Fibroblast of skin of back (primary cell): ENCODE data around the gene NUP133. TPM values are rescaled to one million over a fixed set of nuclear protein-coding genes. Genes with fewer than 3 reads are reported as not detected.
"Not testable (repeated sequence)": the region's sequence is repeated elsewhere in the genome, so short reads cannot be mapped to it uniquely, and the experiment has no call there.

Source experiments
- DNase-seq: peaks from one replicate; pipeline ENCODE4 v3.0.0-alpha.2; 2013
- polyA plus RNA-seq, 2 experiments: library from polyadenylated mRNA; unstranded; fragments of 120-200 nt; gene quantifications; one replicate each; pipeline ENCODE4 v1.2.1, GENCODE V29; 2013; ENCODE audit not compliant: insufficient read length in 2 of 2

The NUP133 gene
- 18.0 TPM for polyA plus RNA-seq (2013, experiment 1 of 2; ENCODE audit: insufficient read length)
- polyA plus RNA-seq (2013, experiment 2 of 2; ENCODE audit: insufficient read length), result 19.1 TPM

DNA sequence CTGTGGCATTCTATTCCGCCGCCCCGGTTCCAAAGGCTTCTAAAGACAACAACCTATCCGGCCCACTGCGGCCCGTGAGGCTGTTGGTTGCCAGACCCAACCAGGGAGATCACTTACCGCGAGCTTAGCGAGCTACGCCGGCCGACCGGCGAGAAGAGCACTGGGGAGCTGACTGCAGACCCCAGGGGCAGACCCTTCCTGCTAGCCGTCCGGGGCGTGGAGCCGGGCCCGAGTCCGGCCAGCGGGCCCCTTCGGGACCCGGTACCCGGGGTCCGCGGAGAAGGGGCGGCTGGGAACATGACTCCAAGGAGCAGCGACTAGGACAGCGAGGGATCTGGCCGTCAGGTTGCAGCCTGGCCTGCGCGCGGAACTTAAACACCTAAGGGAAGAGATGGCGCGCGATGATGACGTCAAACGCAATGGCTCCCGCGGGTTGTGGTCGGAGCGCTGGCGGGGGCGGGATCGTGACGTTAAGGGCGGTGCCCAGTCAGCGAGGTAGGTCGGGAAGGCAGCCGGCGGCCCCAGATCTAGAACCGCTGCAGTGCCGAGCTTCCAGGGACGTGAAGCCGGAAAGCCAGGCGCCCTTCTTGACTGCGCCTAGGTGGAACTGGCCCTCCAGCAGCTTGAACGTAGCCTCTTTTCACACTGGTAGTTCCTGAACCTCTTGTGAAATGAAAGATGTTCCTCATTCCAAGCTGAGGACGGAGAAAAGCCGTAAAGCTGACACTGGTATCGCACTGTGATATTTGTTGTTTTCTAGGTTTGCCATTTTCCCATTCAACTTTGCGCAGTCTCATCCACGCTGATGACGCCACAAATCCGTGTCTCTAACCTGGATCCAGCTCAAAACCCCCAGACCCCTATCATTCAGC is at the start of gene NUP133:
Gene NUP133 (minus strand): TSS at position 391 of the 872 bp plus-strand sequence. CDS start 92 bp downstream, at position 299.
- DNase-seq, result peak; percentile 97

GRCh38 chr1:229557200-229557850 is 49.2 kb upstream of the NUP133 start:
- DNase-seq, result peak; percentile 23

DNA sequence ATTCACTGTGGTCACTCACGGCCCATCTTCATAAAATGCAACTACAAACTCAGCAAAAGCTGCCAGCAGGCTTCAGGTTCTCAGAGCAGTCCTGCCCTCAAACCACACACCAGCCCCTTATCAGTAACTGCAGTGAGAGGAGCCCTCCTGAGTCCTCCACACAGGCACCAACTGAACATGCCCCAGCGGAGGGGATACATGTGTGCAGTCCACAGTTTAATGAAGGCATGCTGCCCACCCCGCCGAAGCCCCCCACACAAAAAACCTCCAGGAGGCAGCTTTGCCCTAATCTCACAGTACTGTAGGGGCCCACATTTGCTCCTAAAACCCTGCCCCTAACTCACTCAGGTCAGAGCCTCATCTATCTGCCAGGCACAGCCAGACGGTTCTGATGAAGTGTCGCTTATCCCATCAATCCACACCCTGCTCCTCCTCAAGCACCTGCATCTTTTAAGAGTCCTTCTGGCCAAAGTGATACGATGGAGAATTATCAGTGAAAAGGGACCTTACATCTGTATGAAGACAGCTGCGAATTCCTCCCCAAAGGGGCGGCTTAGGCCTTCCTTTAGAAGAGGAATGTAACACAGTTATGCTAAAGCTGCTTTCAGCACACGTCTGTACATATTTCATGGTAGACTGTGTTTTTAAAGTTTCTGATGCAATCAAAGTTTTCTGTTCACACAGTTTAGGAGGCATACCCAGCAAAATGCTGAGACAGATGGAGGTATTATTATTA is 46.9 kb upstream of the NUP133 start:
- peak; percentile 38 for DNase-seq

DNA sequence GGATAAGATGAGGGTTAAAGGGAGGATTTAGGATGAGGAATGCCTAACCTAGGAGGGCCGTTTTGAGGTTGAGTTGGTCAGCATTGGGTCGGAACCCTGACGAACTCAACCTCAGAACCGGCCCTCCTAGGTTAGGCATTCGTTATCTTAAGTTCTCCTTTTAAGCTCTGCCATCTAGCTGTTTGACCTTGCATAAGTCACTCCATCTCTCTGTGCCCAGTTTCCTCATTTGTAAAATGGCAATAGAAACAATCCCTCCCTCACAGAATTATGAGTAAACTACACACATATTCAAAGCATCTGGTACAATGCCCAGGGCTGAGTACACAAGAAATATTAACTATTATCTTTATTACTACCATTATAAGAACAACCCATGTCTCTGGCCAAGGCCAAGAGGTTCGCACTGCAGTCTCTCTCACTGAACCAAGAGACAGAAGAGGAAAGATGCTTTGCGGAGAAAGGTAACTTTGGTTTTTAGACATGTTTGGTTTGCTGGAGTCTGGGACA is 45.5 kb upstream of the NUP133 start:
- DNase-seq, result no peak

DNA sequence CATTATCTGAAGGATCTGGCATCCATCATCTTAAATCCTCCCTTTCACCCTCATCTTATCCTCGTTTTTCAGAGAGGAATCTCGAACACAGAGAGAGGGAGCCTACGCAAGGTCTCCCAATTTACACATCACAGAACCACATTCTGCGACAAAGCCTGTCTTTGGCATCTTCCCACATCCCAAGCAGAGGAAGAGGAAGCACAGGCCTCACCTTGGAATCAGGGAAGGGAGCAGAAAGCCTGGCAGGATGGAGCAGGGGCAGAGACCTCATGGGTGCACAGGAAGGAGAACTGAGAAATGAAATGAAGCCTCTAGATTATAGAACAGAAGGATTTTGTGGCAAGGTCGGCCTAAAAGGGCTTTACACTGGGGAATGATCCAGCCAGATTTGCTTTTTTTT is 44.6 kb upstream of the NUP133 start:
- DNase-seq, result no peak

GRCh38 chr1:229550812-229551567 is 42.8 kb upstream of the NUP133 start:
- DNase-seq, result no peak

DNA sequence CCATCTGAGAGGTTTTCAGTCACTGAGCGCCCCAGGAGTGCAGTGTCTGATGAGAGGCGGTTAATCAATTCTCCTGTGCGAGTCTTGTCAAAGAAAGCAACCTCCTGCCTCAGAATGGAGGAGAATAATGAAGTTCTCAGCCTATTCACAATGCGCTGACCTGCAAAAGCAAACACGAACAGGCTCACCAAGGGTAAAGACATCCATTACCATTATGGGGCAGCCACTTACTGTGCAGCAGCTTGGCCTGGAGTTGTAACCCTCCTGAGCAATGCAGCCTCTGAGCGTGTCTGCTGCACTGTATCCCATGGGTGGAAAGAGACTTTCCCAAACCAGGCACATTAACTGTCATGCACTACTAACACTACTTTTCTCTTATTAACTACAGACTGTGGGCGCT is 39.4 kb upstream of the NUP133 start:
- no peak for DNase-seq

DNA sequence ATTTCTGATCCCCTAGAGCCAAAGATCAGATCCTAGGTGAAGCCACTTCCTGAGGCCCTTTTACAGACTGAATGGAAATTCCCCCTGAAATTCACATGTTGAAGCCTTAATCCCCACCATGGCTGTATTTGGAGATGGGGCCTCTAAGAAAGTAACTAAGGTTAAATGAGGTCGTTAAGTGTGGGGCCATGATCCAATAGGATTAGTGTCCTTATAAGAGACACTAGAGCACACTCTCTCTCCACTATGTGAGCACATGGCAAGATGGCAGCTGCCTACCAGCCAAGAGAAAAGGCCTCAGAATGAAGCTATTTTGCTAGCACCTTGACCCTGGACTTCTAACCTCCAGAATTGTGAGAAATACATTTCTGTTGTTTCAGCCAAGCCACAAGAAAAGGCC is 36.4 kb upstream of the NUP133 start:
- no peak for DNase-seq

GRCh38 chr1:229539863-229540506 is 31.8 kb upstream of the NUP133 start:
- no peak for DNase-seq

- no peak for DNase-seq
These were observed 30.8 kb upstream of the NUP133 start for GRCh38 chr1:229538945-229539344.

GRCh38 chr1:229537894-229538293 is 29.8 kb upstream of the NUP133 start:
- DNase-seq, result no peak

GRCh38 chr1:229536982-229537381 is 28.8 kb upstream of the NUP133 start:
- DNase-seq, result no peak

DNA sequence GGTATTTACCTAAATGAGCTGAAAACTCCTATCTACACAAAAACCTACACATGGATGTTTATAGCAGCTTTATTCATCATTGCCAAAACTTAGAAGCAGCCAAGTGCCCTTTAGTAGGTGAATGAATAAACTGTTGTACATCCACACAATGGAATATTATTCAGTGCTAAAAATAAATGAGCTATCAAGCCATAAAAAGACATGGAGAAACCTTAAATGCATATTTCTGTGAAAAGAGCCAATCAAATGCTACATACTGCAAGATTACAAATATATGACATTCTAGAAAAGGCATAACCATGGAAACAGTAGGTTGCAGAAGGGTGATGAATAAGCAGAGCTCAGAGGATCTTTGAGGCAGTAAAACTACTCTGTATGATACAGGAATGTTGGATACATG is 27.1 kb upstream of the NUP133 start:
- DNase-seq, result peak; percentile 46

DNA sequence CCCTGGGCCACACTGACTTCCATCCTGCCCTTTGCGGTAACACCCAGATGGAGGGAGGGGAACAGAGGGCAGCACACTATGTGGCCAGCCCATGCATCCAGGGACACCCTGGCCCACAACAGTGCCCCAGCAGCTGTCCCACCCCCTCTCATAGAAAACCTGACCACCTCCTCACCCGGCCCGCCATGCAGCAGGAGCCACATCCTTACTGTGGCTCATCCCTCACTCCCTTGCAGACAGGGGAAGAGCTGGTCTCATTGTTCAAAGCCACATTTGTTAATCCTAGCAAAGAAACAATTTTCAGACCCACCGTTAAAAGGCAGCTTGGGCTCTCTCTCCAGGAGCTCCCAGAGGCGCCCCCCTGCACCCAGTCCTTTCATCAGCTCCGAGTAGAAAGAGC is 23.2 kb upstream of the NUP133 start:
- no peak for DNase-seq

GRCh38 chr1:229529639-229530038 is 21.5 kb upstream of the NUP133 start:
- no peak for DNase-seq

- DNase-seq, result no peak
These were observed 18.6 kb upstream of the NUP133 start for GRCh38 chr1:229526695-229527094.

GRCh38 chr1:229523052-229523451 is 14.9 kb upstream of the NUP133 start:
- DNase-seq, result no peak

GRCh38 chr1:229514578-229515275 is 6.6 kb upstream of the NUP133 start:
- DNase-seq, result peak; percentile 82

- DNase-seq, result not testable (repeated sequence)
These were observed 3.5 kb upstream of the NUP133 start for GRCh38 chr1:229511625-229512024.

DNA sequence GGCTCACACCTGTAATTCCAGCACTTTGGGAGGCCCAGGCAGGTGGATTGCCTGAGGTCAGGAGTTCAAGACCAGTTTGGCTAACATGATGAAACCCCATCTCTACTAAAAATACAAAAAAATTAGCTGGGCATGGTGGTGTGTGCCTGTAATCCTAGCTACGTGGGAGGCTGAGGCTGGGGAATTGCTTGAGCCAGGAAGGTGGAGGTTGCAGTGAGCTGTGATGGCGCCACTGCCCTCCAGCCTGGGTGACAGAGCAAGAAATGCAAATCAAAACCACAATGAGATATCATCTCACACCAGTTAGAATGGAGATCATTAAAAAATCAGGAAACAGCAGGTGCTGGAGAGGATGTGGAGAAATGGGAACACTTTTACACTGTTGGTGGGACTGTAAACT is 3.1 kb upstream of the NUP133 start:
- not testable (repeated sequence) for DNase-seq

DNA sequence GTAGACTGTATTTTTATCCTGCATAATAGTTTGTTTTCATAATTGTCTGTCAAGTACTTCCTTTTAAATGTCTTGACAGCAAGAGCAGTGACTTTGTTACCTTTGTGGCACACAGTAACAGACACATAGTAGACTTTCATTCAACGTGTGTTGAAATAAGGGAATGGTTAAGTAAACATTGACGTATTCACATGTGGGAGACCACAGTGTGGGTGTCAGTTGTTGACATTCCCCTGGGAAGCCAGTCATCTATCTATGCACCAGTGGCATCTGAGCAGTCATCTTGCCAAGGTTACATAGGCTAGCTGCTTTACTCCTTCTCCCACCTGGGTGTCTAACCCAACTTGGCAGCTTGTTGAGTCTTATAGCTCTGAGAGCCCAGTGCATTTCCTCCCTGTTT is 1.4 kb upstream of the NUP133 start:
- peak; percentile 7 for DNase-seq
